Measurements from ENCODE around the gene MLF2. TPM values are rescaled to one million over a fixed set of nuclear protein-coding genes. Genes with fewer than 3 reads are reported as not detected.

Gene MLF2
- total RNA-seq, 3 donors from 2014 or later (not counting 1 experiment from before 2014, with no cell fraction given), result 114 to 117 (median 116) TPM

DNA sequence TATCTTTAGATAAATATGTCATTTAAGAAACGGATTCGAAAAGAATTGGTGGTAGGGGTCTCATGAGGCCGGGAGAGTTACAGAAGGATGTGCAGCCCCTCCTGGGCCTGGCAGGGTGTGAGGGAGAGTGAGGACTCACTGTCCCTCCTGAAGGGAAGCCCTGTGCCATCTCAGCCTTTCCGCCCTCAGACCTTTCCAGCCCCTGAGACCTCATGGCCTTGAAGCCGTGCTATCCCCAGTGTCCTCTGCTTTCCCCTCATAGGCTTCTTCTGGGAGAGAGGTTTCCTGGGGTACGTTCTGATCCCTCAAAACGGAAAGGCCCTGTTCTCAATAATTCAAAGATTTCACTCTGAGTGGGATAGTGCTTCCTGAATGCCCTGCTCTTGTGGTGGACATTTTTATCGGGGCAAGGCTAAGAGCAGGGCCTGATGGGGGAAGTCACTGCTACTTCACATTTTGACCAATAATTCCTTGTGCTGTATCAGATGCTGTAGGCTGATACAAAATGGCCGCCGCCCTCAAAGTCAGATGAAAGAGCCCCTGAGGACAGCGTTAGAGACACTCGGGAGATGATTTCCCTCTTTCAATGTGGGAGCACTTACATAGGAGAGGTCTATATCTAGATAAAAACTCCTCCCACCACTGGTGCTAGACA, 37.7 kb upstream of the MLF2 start:
- H3K9me3 ChIP-seq (ENCODE audit: control insufficient read depth, insufficient read depth, low read length), result no peaks in the 10 kb centered on the region
- H3K9me3 Mint-ChIP-seq, result no peaks in the 10 kb centered on the region
- H3K4me3 ChIP-seq (ENCODE audit: low read length), result peak overlapping the region; percentile 14
- peaks cover 35 to 45% of the 10 kb centered on the region in 2 donors for H3K27me3 Mint-ChIP-seq (ENCODE audit: low read depth in 2 of 2)
- TF ChIP-seq, protein P1, sequence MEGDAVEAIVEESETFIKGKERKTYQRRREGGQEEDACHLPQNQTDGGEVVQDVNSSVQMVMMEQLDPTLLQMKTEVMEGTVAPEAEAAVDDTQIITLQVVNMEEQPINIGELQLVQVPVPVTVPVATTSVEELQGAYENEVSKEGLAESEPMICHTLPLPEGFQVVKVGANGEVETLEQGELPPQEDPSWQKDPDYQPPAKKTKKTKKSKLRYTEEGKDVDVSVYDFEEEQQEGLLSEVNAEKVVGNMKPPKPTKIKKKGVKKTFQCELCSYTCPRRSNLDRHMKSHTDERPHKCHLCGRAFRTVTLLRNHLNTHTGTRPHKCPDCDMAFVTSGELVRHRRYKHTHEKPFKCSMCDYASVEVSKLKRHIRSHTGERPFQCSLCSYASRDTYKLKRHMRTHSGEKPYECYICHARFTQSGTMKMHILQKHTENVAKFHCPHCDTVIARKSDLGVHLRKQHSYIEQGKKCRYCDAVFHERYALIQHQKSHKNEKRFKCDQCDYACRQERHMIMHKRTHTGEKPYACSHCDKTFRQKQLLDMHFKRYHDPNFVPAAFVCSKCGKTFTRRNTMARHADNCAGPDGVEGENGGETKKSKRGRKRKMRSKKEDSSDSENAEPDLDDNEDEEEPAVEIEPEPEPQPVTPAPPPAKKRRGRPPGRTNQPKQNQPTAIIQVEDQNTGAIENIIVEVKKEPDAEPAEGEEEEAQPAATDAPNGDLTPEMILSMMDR (IDR thresholded peaks at IDR 0.05), result no peak
- no peaks in the 10 kb centered on the region for H3K27me3 ChIP-seq (ENCODE audit: control insufficient read depth, insufficient read depth, low read length)
- H3K36me3 Mint-ChIP-seq, result no peaks in the 10 kb centered on the region
- WGBS (ENCODE audit: insufficient coverage), result 88% methylated on average over 12 of the region's 12 CpGs
- no peak overlapping the region for H3K4me3 Mint-ChIP-seq
- ATAC-seq (no peak), DNase-seq (peak in 1 of 2 donors; percentile 67)
- H3K4me1 ChIP-seq (ENCODE audit: control insufficient read depth, insufficient read depth, low read length), result peaks cover 20% of the 10 kb centered on the region
- H3K36me3 ChIP-seq (ENCODE audit: control insufficient read depth, insufficient read depth, low read length), result no peaks in the 10 kb centered on the region
- H3K4me1 Mint-ChIP-seq, result peaks cover 0 to 21% of the 10 kb centered on the region in 2 donors
- no peak overlapping the region for H3K27ac Mint-ChIP-seq
- H3K27ac ChIP-seq (ENCODE audit: low read length), result no peak overlapping the region
- intact Hi-C loops (cut with micrococcal nuclease), result no loop called here

DNA sequence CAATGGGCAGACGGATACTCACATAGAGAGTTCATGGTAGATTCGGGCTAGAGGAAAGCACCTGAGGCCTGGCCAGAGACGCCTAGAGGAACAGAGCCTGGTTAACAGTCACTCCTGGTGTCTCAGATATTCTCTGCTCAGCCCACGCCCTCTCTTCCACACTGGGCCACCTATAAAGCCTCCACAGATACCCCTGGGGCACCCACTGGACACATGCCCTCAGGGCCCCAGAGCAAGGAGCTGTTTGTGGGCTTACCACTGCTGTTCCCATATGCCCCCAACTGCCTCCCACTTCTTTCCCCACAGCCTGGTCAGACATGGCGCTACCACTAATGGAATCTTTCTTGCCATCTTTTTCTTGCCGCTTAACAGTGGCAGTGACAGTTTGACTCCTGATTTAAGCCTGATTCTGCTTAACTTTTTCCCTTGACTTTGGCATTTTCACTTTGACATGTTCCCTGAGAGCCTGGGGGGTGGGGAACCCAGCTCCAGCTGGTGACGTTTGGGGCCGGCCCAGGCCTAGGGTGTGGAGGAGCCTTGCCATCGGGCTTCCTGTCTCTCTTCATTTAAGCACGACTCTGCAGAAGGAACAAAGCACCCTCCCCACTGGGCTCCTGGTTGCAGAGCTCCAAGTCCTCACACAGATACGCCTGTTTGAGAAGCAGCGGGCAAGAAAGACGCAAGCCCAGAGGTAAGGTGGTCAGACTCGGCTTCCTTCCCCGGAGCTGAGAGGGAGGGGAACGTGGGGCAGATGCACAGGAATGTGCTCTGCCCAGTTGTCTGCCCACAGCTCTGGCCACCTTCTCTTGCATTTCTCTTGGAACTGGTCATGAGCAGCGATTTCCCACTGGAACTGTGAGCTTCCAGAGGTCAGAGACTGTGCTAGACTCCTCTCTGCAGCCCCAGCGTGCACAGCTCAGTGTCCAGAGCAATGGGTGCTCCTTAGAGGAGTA, 36.3 kb upstream of the MLF2 start, which contains the start of gene CD4:
TSS of gene CD4 (plus strand) at position 557 of the 953 bp plus-strand sequence. CDS start 10,611 bp downstream, outside the sequence.
- TF ChIP-seq, protein P1 (IDR thresholded peaks at IDR 0.05), result no peak
- Histone ChIP-seq H3K36me3 (ENCODE audit: control insufficient read depth, insufficient read depth, low read length) (no peaks in the 10 kb centered on the region), H3K27me3 (ENCODE audit: control insufficient read depth, insufficient read depth, low read length) (no peaks in the 10 kb centered on the region), H3K4me1 (ENCODE audit: control insufficient read depth, insufficient read depth, low read length) (peaks cover 20% of the 10 kb centered on the region), H3K9me3 (ENCODE audit: control insufficient read depth, insufficient read depth, low read length) (no peaks in the 10 kb centered on the region), H3K4me3 (ENCODE audit: low read length) (peak within 1 kb of the TSS; percentile 21), H3K27ac (ENCODE audit: low read length) (no peak within 1 kb of the TSS)
- no peak within 1 kb of the TSS for H3K27ac Mint-ChIP-seq
- intact Hi-C loops (cut with micrococcal nuclease), result no loop called here
- 41% methylated on average over 18 of the region's 18 CpGs for WGBS (ENCODE audit: insufficient coverage)
- H3K4me3 Mint-ChIP-seq, result peak within 1 kb of the TSS; percentile 35
- peaks cover 0 to 21% of the 10 kb centered on the region in 2 donors for H3K4me1 Mint-ChIP-seq
- peaks cover 26 to 34% of the 10 kb centered on the region in 2 donors for H3K27me3 Mint-ChIP-seq (ENCODE audit: low read depth in 2 of 2)
- ATAC-seq (peak in 1 of 3 donors; percentile 44), DNase-seq (peak in 1 of 2 donors; percentile 77)
- H3K9me3 Mint-ChIP-seq, result no peaks in the 10 kb centered on the region
- H3K36me3 Mint-ChIP-seq, result no peaks in the 10 kb centered on the region

DNA sequence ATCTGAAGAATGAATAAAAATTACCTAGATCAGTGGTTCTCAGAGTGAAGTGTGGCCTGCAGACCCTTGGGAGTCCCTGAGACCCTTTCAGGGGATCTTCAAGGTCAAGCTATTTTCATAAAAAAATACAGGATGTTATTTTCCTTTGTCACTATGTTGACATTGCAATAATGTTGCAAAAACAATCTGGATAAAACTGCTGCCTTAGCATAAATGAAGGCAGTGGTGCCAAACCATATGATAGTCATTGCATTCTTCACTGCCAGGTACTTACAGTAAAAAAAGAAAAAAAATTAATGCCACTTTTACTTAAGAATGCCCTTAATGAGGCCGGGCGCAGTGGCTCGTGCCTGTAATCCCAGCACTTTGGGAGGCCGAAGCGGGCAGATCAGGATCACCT, 34.4 kb upstream of the MLF2 start:
- peak in 1 of 2 donors; percentile 2 for DNase-seq
- H3K27me3 Mint-ChIP-seq (ENCODE audit: low read depth in 2 of 2), result peaks cover 14 to 18% of the 10 kb centered on the region in 2 donors
- no peak overlapping the region for H3K4me3 Mint-ChIP-seq
- no peak overlapping the region for H3K27ac Mint-ChIP-seq
- TF ChIP-seq, protein P1 (IDR thresholded peaks at IDR 0.05), result no peak
- Histone ChIP-seq H3K4me3 (ENCODE audit: low read length) (no peak overlapping the region), H3K27me3 (ENCODE audit: control insufficient read depth, insufficient read depth, low read length) (no peaks in the 10 kb centered on the region), H3K36me3 (ENCODE audit: control insufficient read depth, insufficient read depth, low read length) (no peaks in the 10 kb centered on the region), H3K9me3 (ENCODE audit: control insufficient read depth, insufficient read depth, low read length) (no peaks in the 10 kb centered on the region), H3K4me1 (ENCODE audit: control insufficient read depth, insufficient read depth, low read length) (peaks cover 11% of the 10 kb centered on the region), H3K27ac (ENCODE audit: low read length) (no peak overlapping the region)
- ATAC-seq, result no peak
- 99% methylated on average over 5 of the region's 5 CpGs for WGBS (ENCODE audit: insufficient coverage)
- peaks cover 0 to 14% of the 10 kb centered on the region in 2 donors for H3K4me1 Mint-ChIP-seq
- no peaks in the 10 kb centered on the region for H3K9me3 Mint-ChIP-seq
- H3K36me3 Mint-ChIP-seq, result no peaks in the 10 kb centered on the region
- intact Hi-C loops (cut with micrococcal nuclease), result no loop called here
